Kidney epithelial cell (primary cell): ENCODE results near the gene SLBP. TPM values are rescaled to one million over a fixed set of nuclear protein-coding genes. Genes with fewer than 3 reads are reported as not detected.
"Not testable (repeated sequence)": the region's sequence is repeated elsewhere in the genome, so short reads cannot be mapped to it uniquely, and the experiment has no call there.

ENCODE experiments used
- DNase-seq: peaks from one replicate; pipeline ENCODE4 v3.0.0-alpha.2; 2010; ENCODE audit warnings: low read depth
- H3K27me3 ChIP-seq: 2 replicates; pipeline ENCODE4 v1.6.0; 2011; ENCODE audit warnings: low read length; ENCODE audit not compliant: control insufficient read depth, insufficient read depth
- H3K36me3 ChIP-seq: 2 replicates; pipeline ENCODE4 v1.5.1; 2011; ENCODE audit warnings: low read length; ENCODE audit not compliant: control insufficient read depth, insufficient read depth
- H3K4me3 ChIP-seq: 2 replicates; pipeline ENCODE4 v1.5.1; 2011; ENCODE audit warnings: low read depth, mild to moderate bottlenecking, control low read depth, low read length
- CTCF ChIP-seq: IDR thresholded peaks from 2 replicates; pipeline ENCODE4 v1.5.1; 2011; ENCODE audit warnings: mild to moderate bottlenecking, moderate library complexity, low read length, control low read depth, inconsistent platforms; ENCODE audit not compliant: insufficient read depth, poor library complexity, severe bottlenecking
- total RNA-seq: library from RNA; depleted of rRNA; stranded (reverse); fragments of >200 nt; gene quantifications from 2 replicates; pipeline ENCODE4 v1.2.3, GENCODE V29; 2015

SLBP gene
- total RNA-seq, 1 donor from 2014 or later, result 74.8 TPM

GRCh38 chr4:1675136-1675801 lies 36.9 kb downstream of the SLBP start:
- no peak for DNase-seq
- Histone ChIP-seq H3K27me3 (peaks cover 3% of the 10 kb centered on the region), H3K4me3 (no peak overlapping the region), H3K36me3 (no peaks in the 10 kb centered on the region)
- TF ChIP-seq CTCF, result no peak

GRCh38 chr4:1674682-1675081 lies 37.4 kb downstream of the SLBP start:
- TF ChIP-seq CTCF, result no peak
- no peak for DNase-seq
- H3K27me3 ChIP-seq, result peaks cover 3% of the 10 kb centered on the region
- H3K4me3 ChIP-seq, result no peak overlapping the region
- H3K36me3 ChIP-seq, result no peaks in the 10 kb centered on the region

- DNase-seq, result no peak
- Histone ChIP-seq H3K27me3 (peaks cover 3% of the 10 kb centered on the region), H3K36me3 (no peaks in the 10 kb centered on the region), H3K4me3 (no peak overlapping the region)
- TF ChIP-seq CTCF, result no peak
Observed at GRCh38 chr4:1673671-1674070, 38.4 kb downstream of the SLBP start.

GRCh38 chr4:1671011-1671410 lies 41.1 kb downstream of the SLBP start:
- H3K27me3 ChIP-seq, H3K36me3 ChIP-seq, H3K4me3 ChIP-seq, DNase-seq: not testable (repeated sequence)

GRCh38 chr4:1670279-1670678 lies 41.8 kb downstream of the SLBP start:
- Histone ChIP-seq H3K27me3 (no peaks in the 10 kb centered on the region), H3K4me3 (no peak overlapping the region), H3K36me3 (no peaks in the 10 kb centered on the region)
- no peak for DNase-seq
- TF ChIP-seq CTCF, result no peak

- no peaks in the 10 kb centered on the region for H3K27me3 ChIP-seq
- TF ChIP-seq CTCF, result no peak
- no peak overlapping the region for H3K4me3 ChIP-seq
- DNase-seq, result no peak
- H3K36me3 ChIP-seq, result no peaks in the 10 kb centered on the region
Observed at GRCh38 chr4:1669850-1670249, 42.3 kb downstream of the SLBP start.
